ENCODE results near the gene GRM8.

Gene GRM8

DNA sequence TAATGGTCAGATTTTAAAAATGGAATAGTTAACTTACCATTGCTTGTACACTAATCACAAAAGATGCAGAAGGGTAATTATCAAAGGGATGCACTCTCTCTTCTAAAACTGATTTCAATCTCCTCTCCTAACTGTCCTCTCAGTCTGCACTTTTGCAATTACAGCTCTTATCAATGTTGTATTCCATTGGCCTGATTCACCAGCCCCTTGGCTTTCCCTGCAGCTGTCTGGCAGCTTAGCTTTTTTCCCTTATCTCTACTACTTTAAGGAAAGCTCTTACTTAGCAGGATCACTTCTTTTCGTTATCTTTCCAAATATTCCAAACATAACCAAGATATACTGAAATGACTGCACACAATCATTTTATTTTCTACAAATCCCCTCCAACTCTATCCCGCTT lies 448.8 kb downstream of the GRM8 start:
- DNase-seq, result no peak

DNA sequence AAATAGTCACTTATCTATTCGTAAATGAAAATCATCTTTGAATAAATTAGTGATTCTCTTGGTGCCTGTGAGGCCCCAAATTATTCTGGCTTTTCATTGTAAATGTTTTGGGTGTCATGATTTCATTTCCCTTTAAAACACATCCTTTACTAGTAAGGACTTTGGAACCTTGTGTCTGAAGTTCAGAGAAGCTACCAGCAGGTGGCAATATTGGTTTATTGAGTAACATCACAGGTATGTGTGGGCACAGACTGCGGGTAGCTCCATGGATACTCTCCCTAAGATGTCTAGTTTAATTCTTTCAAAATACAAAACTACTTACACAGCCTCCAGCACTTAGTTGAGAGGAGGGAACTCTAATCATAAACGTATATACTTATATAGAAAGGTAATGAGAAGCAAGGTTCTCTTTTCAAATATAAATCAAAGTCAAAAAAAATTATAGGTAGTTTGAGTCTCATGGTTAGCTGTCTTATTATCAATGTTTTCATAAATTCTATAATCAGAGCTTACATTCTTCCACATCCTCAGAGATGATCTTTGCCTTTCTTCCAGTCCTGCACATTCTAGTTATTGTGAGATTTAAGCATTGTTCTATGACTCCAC lies 449.6 kb downstream of the GRM8 start:
- peak; percentile 72 for DNase-seq

DNA sequence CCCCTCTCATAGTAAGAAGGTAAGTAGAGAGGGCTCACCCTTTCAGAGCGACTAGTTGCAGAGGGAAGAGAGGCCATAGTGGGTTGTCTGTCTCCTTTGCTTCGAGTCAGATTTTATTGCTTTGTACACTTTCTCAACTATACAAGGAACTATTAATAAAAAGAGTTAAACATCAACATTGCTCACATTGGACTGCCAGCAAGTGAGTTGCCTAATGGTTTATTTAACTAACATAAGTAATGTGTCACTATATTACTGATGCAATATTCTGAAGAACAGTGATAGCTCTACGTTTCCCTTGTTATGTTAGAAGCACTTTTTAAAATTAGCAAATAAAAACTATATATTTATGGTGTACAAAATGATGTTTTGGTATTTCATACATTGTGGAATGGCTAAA lies 451.0 kb downstream of the GRM8 start:
- DNase-seq, result no peak

DNA sequence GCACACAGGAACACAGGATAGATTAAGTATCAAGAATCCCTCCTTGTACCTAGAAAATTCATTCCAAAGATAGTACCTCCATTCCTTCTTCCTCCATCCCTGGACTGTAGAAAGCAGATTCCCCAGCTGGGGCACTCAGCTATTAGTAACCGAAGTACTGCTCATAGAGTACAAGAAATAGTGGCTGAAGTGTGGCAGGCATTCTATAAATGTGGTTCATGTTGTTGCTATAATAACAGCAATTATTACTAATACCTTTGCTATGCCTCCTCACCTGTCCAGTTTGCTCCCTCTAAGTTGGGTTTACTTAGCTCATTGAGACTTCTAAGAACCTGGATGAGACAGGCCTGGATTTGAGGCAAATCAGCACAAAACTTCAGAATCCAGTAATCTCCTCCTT lies 453.2 kb downstream of the GRM8 start:
- no peak for DNase-seq

DNA sequence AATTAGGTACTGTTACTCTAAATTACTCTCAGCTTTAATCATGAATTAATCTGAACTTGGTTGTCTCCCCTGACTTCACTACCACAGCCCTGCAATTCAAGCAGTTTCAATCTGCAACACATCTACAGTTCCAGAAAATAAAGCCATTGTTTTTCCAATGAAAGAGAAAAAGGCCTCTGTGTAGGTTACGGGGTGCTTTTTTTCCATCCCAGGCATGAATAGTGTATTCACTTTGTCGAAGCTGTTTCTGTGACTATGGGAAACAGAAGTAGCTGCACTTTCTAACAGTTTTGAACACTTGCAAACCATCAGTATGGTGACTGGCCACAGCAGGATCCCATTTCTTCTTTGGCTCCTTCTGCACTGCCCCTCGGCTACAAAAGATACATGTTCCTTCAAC lies 460.2 kb downstream of the GRM8 start:
- no peak for DNase-seq

DNA sequence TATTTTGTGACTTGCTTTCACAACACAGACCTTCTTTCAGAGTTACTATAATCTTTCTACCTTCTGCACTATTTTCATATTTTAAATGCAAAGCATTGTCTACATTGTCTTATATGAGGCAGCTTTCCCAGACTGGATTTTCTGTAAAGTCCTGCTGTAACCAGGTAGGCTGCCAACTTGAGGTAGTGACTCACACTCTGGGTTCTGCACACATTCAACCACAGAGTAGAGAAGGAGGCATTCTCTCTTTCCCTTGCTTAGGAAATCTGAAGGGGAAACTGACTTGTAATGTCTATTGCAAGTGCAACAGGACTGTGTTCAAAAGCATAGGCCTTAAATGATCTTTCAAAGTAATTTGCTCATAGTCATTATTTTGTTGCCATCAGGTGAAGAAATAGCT lies 461.4 kb downstream of the GRM8 start:
- DNase-seq, result no peak

DNA sequence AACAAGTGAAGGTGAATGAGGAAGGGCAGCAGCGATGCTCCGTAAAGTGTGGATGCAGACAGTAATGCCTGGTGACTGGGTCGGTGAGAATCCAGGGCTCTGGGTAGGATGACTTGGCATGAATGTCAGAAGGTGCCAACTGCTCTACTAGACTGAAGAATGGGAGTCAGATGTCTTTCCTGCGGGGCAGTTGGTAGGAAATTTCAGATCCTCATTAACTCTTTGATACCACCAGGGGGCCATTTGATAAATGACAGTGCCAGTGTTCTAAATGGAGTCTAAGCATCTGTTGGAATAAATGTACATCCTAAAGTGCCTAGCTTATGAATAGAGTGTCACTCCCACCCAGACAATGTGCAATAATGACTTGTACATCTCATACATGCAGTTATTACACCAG lies 462.0 kb downstream of the GRM8 start:
- peak; percentile 24 for DNase-seq

DNA sequence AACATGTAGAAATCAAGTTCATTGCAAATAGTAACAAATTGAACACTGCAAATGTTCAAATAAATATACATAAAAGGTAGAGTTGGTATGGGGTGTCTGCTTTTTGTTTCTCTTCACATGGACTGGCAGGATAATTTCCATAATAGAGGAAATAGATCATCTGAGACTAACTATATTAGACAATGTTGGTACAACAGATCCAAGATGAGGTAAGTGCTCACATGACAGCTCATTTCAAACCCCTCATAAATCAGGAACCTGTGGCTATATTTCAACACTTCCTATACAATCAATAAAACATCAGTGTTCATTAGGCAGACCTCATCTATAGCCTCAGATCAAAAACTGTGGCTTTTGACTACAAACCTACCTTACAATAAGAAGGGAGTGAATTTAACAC lies 469.1 kb downstream of the GRM8 start:
- DNase-seq, result no peak

DNA sequence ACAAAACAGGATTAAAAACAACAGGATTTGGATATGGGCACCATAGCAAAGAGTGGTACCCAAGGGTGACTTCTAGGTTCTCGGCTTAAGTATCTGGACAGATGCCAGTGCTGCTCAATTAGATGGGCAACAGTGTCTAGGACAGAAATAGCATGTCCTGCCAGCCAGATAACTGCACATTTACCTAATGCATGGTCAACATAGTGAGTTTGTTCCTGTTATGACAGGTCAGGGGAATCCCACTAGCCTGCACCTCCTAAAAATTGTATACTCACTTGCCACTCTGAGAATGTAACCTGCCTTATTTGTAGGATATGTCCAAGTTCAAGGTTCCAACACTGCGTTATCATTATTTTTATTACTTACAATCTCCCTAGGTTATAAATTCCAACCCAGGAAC lies 471.7 kb downstream of the GRM8 start:
- peak; percentile 29 for DNase-seq

DNA sequence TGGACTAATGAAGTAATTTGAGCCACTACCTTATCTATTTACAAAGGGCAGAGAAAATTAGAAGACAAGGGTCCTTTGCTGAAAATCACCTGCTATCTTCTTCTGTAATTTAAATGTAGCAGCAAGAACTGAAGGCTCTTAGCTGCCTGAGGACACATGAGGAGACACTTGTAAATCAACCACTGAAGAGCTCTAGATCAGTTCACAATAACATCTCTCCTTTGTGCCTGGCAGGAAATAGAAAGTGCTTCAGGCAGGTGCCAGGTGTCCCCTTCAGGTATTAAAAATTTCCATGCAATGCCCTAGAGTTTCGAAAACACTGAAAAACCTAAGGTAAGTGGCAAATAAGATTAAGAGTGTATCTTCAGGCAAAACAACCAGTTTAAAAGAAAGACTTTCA lies 474.6 kb downstream of the GRM8 start:
- DNase-seq, result peak; percentile 99

DNA sequence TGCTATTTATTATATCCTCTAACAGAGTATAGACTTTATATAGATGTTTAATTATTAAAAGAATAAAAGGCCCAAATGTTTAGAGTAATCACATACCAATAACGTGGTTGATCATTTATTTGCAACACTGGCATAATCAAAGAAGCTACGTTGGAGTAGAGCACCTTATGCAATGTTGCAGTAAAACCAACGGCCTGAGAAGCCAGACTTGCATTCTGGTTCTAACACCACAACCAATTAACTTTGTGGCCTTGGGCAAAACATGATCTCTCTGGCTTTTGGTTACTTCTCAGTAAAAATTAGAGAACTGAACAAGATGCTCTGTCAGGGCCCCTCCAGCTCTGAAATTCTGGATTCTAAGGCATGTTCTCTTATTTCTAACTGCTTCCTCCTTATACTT lies 476.2 kb downstream of the GRM8 start:
- no peak for DNase-seq

DNA sequence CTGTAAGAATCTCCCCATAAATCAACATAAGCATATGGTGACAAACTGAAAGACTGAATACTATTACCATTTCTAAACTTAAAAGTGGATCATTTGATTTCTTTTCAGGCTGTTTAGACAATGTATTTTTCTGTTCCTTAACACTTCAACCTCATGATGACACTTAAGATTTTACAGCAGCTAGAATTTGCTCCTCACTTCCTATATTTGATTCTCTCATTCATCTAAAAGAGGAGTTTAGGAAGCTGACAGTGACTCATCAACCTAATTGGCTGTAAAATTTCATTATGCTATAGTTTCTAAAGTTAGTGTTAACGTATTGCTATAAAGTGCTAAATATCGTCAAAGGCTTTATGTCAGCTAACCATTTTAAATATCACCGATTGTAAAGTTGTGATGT lies 478.7 kb downstream of the GRM8 start:
- no peak for DNase-seq

DNA sequence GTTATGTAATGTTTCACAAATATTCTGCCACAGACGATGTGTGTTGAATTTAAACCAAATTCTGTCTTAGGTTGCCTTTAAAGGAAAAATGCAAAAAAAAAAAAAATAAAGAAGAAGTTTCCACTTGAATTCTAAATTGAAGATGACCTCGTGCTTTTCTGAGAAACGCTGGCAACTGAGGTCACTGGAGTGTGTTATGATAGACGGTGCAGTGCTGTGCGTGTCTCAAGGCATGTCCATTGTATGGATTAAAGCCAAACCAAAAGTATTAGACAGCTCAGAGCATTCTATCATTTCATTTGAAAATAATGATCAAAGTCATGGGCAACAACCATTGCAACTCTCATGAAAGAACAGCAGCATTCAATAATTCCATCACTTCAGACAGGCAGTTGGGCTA lies 483.9 kb downstream of the GRM8 start:
- DNase-seq, result no peak

DNA sequence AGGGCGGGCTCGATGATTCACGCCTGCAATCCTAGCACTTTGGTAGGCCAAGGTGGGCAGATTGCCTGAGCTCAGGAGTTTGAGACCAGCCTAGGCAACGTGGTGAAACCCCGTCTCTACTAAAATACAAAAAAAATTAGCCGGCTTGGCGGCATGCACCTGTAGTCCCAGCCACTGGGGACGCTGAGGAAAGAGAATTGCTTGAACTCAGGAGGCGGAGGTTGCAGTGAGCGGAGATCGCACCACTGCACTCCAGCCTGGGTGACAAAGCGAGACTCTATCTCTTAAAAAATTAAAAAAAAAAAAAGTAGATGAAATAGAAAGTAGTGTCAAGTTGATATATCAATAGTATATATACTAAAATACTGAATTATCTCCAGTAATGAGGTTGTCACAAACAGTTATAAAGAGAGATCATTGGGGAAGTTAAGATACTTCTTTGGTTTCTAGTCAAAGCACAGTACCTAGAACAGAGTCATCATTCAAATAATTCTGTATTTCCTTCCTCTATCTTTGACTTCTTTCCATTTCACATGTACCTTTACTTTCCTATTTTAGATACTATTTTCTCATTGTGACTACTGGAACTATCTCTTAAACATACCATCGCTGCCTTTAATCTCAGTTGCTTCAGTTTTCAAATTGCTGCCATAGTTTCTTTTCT lies 491.7 kb downstream of the GRM8 start:
- DNase-seq, result no peak

DNA sequence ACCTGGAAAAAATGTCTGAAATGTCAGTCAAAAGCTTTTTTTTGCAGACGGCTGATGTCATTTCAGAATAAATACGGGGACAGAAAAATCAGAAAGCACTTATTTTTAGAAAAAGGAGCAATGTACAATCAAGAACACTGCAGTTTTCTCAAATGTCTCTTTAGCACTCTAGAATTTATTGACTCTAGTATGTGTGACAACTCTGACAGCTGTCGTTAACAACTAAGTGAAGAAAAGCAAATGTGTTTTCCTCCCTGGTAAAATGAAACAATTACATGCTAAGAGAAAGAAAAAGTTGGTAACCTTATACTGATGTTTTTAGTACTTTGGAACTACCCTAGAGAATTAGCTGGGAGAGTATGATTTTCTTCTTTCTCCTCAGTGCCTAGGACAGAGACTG lies 497.4 kb downstream of the GRM8 start:
- DNase-seq, result no peak

DNA sequence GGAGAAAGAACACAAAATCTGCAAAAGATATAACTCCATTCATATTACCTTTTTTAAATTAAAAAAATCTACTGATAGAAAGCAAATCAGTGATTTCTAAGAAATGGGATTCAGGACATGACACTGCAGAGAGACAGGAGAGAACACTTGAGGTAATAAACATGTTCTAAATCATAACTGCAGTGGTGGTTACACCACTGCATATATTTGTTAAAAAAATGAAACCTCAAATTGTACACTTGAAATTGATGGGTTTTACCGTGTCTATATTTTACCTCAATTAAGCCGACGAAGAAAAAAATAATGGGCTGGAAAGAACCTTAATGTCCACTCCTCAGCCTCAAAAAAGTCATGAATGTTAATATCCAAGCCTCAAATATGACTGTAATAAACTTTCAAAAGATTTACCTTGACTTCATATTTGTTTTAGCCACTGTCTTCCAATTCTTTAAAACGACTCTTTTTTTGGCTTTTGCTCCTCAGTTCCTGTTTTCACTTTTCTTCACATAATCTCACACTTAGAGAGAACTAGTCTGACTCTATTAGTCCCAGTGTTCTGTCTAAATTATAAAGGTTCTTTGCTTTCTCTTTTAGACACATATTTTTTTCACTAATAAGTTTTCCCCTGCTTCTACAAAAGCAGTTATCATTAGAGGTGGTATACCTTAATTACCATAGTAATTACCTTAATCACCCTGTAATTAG lies 502.4 kb downstream of the GRM8 start:
- peak; percentile 39 for DNase-seq

DNA sequence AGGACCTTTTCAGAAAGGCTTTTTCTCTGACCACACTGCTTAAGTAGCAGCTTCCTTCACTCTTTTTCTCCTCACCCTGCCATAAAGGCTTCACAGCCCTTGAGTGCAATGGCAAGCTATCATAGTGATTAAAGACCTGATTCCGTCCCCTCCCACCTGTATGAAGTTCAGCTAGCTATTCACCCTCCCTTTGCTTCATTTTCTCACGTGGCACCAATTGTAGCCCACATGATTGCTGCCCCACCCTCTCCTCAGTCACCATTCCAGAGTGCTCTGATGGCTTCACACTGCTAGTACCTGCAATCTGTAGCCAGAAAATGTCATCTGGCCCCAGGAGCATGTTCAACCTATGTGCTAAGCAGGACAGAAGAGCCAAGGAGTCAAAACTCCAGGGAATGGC lies 523.8 kb downstream of the GRM8 start:
- DNase-seq, result no peak

DNA sequence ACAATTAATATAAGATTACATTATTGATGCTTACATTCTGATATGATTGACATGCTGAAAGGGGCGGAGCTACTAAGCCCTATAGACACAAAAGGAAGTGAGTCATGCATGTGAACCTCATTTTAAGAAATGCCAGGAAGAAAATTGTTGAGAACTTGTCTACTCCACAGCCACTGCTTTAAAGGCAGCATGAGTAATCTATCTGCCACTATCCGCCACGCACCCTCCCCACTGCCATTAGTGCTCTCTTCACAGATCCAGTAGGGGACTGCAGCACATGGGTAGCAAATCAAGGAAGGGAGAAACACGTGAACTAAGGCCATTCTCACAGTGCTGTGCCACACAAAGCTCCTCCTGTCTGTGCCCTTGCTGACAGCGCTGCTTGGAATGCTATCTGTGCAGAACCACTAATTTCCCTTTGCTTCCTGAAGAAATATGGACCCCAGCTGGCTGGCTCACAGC lies 524.8 kb downstream of the GRM8 start:
- no peak for DNase-seq

DNA sequence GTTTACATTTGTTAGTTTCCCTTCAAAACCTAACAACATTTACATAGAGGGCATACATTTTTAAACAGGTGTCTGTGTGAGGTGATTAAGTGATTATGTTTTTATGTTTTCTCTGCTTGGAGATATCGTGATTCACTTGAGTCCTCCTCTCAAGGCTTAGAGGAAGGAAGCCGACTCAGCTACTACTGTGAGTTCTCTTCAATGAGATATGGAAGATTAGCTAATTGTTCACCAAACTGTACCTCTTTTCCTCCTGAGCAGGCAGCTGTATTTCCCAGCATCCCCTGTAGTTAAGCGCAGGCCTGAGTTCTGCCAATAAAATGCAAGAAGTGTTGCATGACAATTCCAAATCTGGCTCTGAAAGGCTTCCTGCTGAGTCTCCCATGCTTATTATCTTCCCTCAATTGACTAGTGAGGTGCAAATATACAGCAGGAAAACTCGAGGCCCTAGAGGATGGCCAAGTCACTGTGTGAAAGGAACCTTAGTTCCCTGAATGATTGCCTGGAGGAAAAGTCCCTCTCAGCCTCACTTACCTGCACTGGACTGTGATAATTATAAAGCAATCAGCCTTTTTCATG lies 528.7 kb downstream of the GRM8 start:
- DNase-seq, result no peak

DNA sequence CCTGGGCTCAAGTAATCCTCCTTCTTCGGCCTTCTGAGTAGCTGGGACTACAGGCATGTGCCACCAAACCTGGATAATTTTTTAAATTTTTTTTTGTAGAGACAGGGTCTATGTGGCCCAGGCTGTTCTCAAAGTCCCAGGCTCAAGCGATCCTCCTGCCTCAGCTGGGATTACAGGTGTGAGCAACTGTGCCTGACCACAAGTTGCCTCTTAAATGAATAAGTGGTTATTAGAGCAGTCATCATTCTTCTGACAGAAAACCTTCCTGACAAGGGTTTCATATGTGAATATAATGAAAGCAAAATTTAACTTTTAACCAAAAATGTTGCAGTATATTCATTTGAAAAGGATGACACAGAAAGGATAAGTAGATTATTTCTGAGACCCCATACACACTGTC lies 532.5 kb downstream of the GRM8 start:
- DNase-seq, result no peak

DNA sequence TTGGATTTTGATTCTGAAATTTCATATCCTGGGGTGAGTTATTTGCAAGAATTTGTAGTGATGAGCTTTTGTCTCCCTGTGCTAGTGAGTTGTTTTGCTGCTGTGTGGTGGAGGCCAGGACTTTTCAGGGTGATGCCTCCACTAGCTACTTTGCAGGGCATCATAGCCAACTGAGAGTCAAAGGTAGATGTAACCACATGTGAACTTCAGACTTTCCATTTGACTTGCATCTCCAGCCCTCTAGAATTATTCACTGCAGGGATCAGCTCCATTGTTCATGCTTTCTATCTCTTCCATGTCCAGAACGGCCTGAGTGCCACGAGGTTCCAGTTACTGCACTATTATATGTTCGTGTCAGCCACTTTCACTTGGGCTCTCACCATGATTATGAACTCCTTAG lies 534.3 kb downstream of the GRM8 start:
- DNase-seq, result no peak

DNA sequence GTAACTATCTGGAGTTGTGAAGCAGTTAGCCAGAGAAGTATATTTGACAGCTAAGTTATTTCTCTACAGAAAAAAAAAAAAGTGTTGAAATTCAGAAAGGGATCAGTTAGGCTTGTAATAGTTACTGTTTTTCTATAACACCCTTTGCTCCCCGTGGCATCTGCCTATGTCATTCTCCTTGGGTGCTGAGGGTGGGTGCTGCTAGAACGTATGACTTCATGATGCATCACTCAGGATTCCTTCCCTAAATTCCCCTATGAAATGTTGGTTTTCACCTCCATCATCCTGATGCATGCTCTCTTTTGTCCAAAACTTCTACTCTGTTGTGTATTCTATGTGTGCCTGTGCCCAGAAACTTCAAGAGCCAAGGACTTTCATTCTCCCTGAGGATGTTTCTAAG lies 536.4 kb downstream of the GRM8 start:
- no peak for DNase-seq

DNA sequence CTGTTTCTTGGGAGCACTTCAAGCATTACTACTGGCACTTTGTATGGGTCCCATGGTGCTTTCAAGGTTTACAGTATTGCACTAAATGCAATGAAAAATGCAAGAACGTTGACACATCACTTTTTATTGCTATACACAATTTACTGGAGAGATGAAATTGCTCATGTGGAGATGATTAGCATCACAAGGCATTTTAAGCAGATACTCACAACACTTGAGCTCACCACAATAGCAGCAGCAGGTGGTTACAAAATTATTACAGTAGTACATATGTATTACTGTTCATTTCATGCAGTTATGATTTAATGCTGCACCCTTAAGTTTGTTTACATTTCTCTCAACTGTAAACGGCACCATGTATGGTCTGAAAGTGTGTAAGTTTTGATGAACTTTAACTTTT lies 537.7 kb downstream of the GRM8 start:
- DNase-seq, result peak; percentile 94
